Prostate gland (tissue), 2 donors: ENCODE data around the gene METTL5. TPM values are rescaled to one million over a fixed set of nuclear protein-coding genes. Genes with fewer than 3 reads are reported as not detected.
"Not testable (repeated sequence)": the region's sequence is repeated elsewhere in the genome, so short reads cannot be mapped to it uniquely, and the experiment has no call there.

Source experiments
- DNase-seq: peaks from one replicate; pipeline ENCODE4 v3.0.0-alpha.2; 2019; ENCODE audit warnings: low spot score
- H3K27ac ChIP-seq, 2 donors: fragments of 200-600 bp; sonication (generic); 2 replicates each; pipeline ENCODE4 v1.5.1; 2017 to 2019
- H3K27me3 ChIP-seq: fragments of 200-600 bp; sonication (generic); replicated peaks from 2 replicates; pipeline ENCODE4 v1.5.1; 2019; ENCODE audit not compliant: insufficient read depth
- H3K36me3 ChIP-seq, 2 donors: fragments of 200-600 bp; sonication (generic); 1 replicate in 1 of 2; 2 replicates in 1 of 2; pipeline versions ENCODE4 v1.5.1 to v1.8.1; 2017 to 2019
- H3K4me1 ChIP-seq: fragments of 200-600 bp; sonication (generic); replicated peaks from 2 replicates; pipeline ENCODE4 v1.5.1; 2019
- H3K4me3 ChIP-seq, 2 donors: fragments of 200-600 bp; sonication (generic); 2 replicates each; pipeline ENCODE4 v1.5.1; 2017 to 2019
- H3K9me3 ChIP-seq: fragments of 200-600 bp; sonication (generic); 2 replicates; pipeline ENCODE4 v1.5.1; 2017
- CTCF ChIP-seq, 4 experiments: fragments of 200-600 bp in 2 of 4; fragments of 450-650 bp in 2 of 4; sonication (generic) in 2 of 4; IDR thresholded peaks; 1 replicate in 3 of 4; 2 replicates in 1 of 4; pipeline ENCODE4 v1.5.1; 2016 to 2019; ENCODE audit warnings: antibody characterized with exemption in 4 of 4, mild to moderate bottlenecking in 2 of 4, moderate library complexity in 2 of 4
- POLR2A ChIP-seq: fragments of 450-650 bp; IDR thresholded peaks from one replicate; pipeline ENCODE4 v1.6.1; 2016; ENCODE audit warnings: antibody characterized with exemption, mild to moderate bottlenecking
- POLR2AphosphoS5 ChIP-seq: sonication (generic); formaldehyde crosslinking; IDR thresholded peaks from one replicate; pipeline ENCODE4 v1.6.1; 2017; ENCODE audit warnings: antibody characterized with exemption
- WGBS: methylation state at CpG from one replicate; pipeline ENCODE4 v1.1.5; 2018; 5-methylcytosine and 5-hydroxymethylcytosine counted together
- intact Hi-C: fragments of 100-400 bp; cut with DNase I; formaldehyde crosslinking; loops from one replicate; pipeline ENCODE4 v1.14.2; 2022
- total RNA-seq, 2 donors: library from RNA; depleted of rRNA; stranded (reverse); fragments of >200 nt; gene quantifications; one replicate each; pipeline ENCODE4 v1.1.0, GENCODE V29; 2016

The METTL5 gene
- total RNA-seq, 2 donors from 2014 or later, result 34.9 to 43.9 TPM

DNA sequence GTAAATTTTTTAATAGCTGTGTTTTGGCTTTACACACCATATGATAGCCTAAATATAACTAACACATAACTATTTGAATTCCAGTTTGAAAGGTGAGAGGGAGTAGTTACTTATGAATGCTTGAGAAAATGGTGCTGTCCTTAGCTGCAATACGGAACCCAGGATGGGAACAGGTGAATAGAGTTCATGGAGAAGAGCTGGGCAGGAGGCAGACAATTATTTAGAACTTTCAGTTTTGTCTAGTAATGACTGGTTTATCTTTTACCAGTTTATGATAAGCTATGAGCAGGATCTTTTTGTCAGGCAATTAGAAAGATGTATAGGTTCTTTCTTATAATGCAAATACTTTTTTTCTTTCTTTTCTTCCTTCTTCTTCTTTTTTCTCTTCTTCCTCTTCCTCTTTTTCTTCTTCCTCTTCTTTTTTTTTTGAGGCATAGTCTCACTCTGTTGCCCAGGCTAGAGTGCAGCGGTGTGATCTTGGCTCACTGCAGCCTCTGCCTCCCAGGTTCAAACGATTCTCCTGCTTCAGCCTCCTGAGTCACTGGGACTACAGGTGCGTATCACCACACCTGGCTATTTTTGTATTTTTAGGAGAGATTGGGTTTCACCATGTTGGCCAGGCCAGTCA, 28.4 kb upstream of the METTL5 start:
- Histone ChIP-seq H3K4me3 (no peak overlapping the region), H3K36me3 (no peaks in the 10 kb centered on the region), H3K4me1 (no peaks in the 10 kb centered on the region), H3K27ac (no peak overlapping the region), H3K27me3 (no peaks in the 10 kb centered on the region), H3K9me3 (no peaks in the 10 kb centered on the region)
- DNase-seq, result no peak
- 89% methylated on average over 4 of the region's 4 CpGs for WGBS
- no peak for TF ChIP-seq POLR2AphosphoS5
- no peak for TF ChIP-seq CTCF (IDR thresholded peaks at IDR 0.05)
- TF ChIP-seq POLR2A, result no peak
- intact Hi-C loops, result no loop called here

- Histone ChIP-seq H3K36me3 (no peaks in the 10 kb centered on the region), H3K4me3 (no peak overlapping the region), H3K27ac (no peak overlapping the region), H3K9me3 (no peaks in the 10 kb centered on the region), H3K27me3 (no peaks in the 10 kb centered on the region), H3K4me1 (no peaks in the 10 kb centered on the region)
- intact Hi-C loops, result no loop called here
- DNase-seq, result no peak
- 97% methylated on average over 1 of the region's 1 CpG for WGBS
- no peak for TF ChIP-seq POLR2A
- no peak for TF ChIP-seq CTCF (IDR thresholded peaks at IDR 0.05)
- TF ChIP-seq POLR2AphosphoS5, result no peak
Observed at GRCh38 chr2:169849710-169850109, 25.0 kb upstream of the METTL5 start.

- H3K27me3 ChIP-seq, H3K27ac ChIP-seq, intact Hi-C loops, DNase-seq, H3K9me3 ChIP-seq, H3K4me1 ChIP-seq, H3K36me3 ChIP-seq, H3K4me3 ChIP-seq: not testable (repeated sequence)
- WGBS, result 86% methylated on average over 8 of the region's 8 CpGs
Observed at GRCh38 chr2:169848959-169849693, 24.4 kb upstream of the METTL5 start.

GRCh38 chr2:169845016-169845415, 20.3 kb upstream of the METTL5 start:
- Histone ChIP-seq H3K4me3 (no peak overlapping the region), H3K36me3 (no peaks in the 10 kb centered on the region), H3K4me1 (no peaks in the 10 kb centered on the region), H3K9me3 (no peaks in the 10 kb centered on the region), H3K27me3 (no peaks in the 10 kb centered on the region), H3K27ac (no peak overlapping the region)
- TF ChIP-seq CTCF (IDR thresholded peaks at IDR 0.05), result no peak
- no peak for TF ChIP-seq POLR2A
- no peak for TF ChIP-seq POLR2AphosphoS5
- no peak for DNase-seq
- intact Hi-C loops, result no loop called here
- WGBS, result 100% methylated on average over 2 of the region's 2 CpGs

DNA sequence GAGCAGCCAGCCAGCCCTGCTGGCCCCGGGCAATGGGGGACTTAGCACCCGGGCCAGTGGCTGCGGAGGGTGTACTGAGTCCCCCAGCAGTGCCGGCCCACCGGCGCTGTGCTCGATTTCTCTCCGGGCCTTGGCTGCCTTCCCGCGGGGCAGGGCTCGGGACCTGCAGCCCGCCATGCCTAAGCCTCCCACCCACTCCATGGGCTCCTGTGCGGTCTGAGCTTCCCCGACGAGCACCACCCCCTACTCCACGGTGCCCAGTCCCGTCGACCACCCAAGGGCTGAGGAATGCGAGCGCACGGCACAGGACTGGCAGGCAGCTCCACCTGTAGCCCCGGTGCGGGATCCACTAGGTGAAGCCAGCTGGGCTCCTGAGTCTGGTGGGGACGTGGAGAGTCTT, 16.9 kb upstream of the METTL5 start:
- WGBS, result 95% methylated on average over 23 of the region's 24 CpGs
- H3K4me3 ChIP-seq, H3K27me3 ChIP-seq, H3K27ac ChIP-seq, H3K4me1 ChIP-seq, H3K36me3 ChIP-seq, DNase-seq, H3K9me3 ChIP-seq, intact Hi-C loops: not testable (repeated sequence)

GRCh38 chr2:169840747-169841142, 16.0 kb upstream of the METTL5 start:
- DNase-seq, result no peak
- Histone ChIP-seq H3K9me3 (no peaks in the 10 kb centered on the region), H3K4me3 (no peak overlapping the region), H3K4me1 (no peaks in the 10 kb centered on the region), H3K27me3 (no peaks in the 10 kb centered on the region), H3K36me3 (no peaks in the 10 kb centered on the region), H3K27ac (no peak overlapping the region)
- 100% methylated on average over 2 of the region's 2 CpGs for WGBS
- intact Hi-C loops, result no loop called here
- TF ChIP-seq POLR2A, result no peak
- TF ChIP-seq POLR2AphosphoS5, result no peak
- TF ChIP-seq CTCF (IDR thresholded peaks at IDR 0.05), result no peak
